ENCODE results near the gene SPTBN2. TPM values are rescaled to one million over a fixed set of nuclear protein-coding genes. Genes with fewer than 3 reads are reported as not detected.

Gene SPTBN2
- total and polyA plus RNA-seq, 4 donors: 34.6 to 88.2 (median 74.1) TPM

GRCh38 chr11:66719111-66719872 lies 9.7 kb downstream of the SPTBN2 start:
- H3K36me3 ChIP-seq (ENCODE audit: control insufficient read depth, insufficient read depth, low read length): peaks cover 56% of the 10 kb centered on the region
- H3K27me3 ChIP-seq (ENCODE audit: control insufficient read depth, insufficient read depth, low read length): no peaks in the 10 kb centered on the region
- H3K4me3 ChIP-seq (ENCODE audit: low read depth, low read length): no peak overlapping the region
- no peaks in the 10 kb centered on the region for H3K9me3 ChIP-seq (ENCODE audit: control insufficient read depth, insufficient read depth, low read length)
- no peak overlapping the region for H3K27ac ChIP-seq (ENCODE audit: low read depth, low read length)
- WGBS (ENCODE audit: insufficient coverage): 84% methylated on average over 8 of the region's 8 CpGs
- H3K4me1 ChIP-seq (ENCODE audit: control insufficient read depth, insufficient read depth, low read length): peaks cover 13% of the 10 kb centered on the region
- DNase-seq (ENCODE audit: low read depth in 4 of 6, low spot score in 6 of 6): no peak

DNA sequence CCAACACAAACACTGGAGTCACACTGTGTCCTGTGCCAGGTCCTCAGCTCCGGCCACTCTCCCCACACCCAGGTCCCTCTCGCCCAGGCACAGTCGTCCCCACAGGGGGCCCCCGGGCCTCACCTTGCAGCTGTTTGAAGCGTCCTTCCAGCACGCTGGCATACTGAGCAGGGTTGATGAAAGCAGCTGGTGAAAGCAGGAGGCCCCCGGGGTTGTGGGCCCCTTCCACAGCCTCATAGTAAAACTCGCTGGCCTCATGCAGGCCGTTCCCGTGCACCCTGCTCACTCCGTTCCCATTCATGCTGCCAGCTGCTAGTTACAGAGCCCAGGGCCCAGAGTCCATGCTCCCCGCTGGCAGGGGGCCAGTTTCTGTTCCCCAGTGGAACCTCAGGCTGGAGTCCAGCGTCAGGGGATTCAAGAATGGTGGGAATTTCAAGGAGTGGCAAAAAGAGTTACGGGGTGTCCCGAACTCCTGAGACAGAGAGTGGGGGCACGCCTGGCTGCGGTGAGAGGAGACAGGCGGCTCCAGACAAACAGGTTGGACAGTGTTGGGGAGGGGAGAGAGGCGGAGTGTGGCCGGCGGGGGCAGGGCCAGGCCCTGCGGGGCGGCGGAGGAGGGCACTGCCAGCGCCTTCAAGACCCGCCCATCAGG lies 10.6 kb downstream of the SPTBN2 start:
- WGBS (ENCODE audit: insufficient coverage): 43% methylated on average over 20 of the region's 26 CpGs
- Histone ChIP-seq H3K4me1 (ENCODE audit: control insufficient read depth, insufficient read depth, low read length) (peaks cover 13% of the 10 kb centered on the region), H3K36me3 (ENCODE audit: control insufficient read depth, insufficient read depth, low read length) (peaks cover 65% of the 10 kb centered on the region), H3K4me3 (ENCODE audit: low read depth, low read length) (no peak overlapping the region), H3K27ac (ENCODE audit: low read depth, low read length) (no peak overlapping the region), H3K9me3 (ENCODE audit: control insufficient read depth, insufficient read depth, low read length) (no peaks in the 10 kb centered on the region), H3K27me3 (ENCODE audit: control insufficient read depth, insufficient read depth, low read length) (no peaks in the 10 kb centered on the region)
- no peak for DNase-seq (ENCODE audit: low read depth in 4 of 6, low spot score in 6 of 6)

DNA sequence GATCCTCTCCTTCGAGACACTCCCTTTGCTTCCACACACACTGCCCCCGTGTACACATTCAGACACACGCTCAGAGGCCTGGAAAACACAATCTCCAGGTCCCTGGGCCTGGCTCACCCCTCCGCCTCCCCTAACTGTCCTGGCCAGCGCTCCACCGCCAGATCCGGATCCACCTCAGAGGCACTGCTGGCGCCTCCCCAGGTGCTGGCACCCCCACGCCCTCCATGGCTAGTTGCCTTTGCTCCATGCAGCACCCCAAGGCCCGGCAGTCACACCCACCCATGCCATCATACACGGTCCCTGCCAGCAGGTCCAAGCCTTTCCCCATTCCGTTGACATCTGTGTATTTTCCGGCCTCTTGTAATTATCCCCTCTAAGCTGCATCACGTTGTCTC lies 11.1 kb downstream of the SPTBN2 start:
- H3K9me3 ChIP-seq (ENCODE audit: control insufficient read depth, insufficient read depth, low read length): no peaks in the 10 kb centered on the region
- DNase-seq (ENCODE audit: low read depth in 4 of 6, low spot score in 6 of 6): no peak
- H3K27me3 ChIP-seq (ENCODE audit: control insufficient read depth, insufficient read depth, low read length): no peaks in the 10 kb centered on the region
- H3K36me3 ChIP-seq (ENCODE audit: control insufficient read depth, insufficient read depth, low read length): peaks cover 68% of the 10 kb centered on the region
- H3K4me1 ChIP-seq (ENCODE audit: control insufficient read depth, insufficient read depth, low read length): peaks cover 13% of the 10 kb centered on the region
- H3K4me3 ChIP-seq (ENCODE audit: low read depth, low read length): no peak overlapping the region
- H3K27ac ChIP-seq (ENCODE audit: low read depth, low read length): no peak overlapping the region
- whole genome bisulfite sequencing (ENCODE audit: insufficient coverage): 84% methylated on average over 14 of the region's 14 CpGs

GRCh38 chr11:66716996-66717395 lies 12.0 kb downstream of the SPTBN2 start:
- WGBS (ENCODE audit: insufficient coverage): 100% methylated on average over 1 of the region's 3 CpGs
- Histone ChIP-seq H3K27me3 (ENCODE audit: control insufficient read depth, insufficient read depth, low read length) (no peaks in the 10 kb centered on the region), H3K36me3 (ENCODE audit: control insufficient read depth, insufficient read depth, low read length) (peaks cover 72% of the 10 kb centered on the region), H3K4me3 (ENCODE audit: low read depth, low read length) (no peak overlapping the region), H3K4me1 (ENCODE audit: control insufficient read depth, insufficient read depth, low read length) (peaks cover 13% of the 10 kb centered on the region), H3K9me3 (ENCODE audit: control insufficient read depth, insufficient read depth, low read length) (no peaks in the 10 kb centered on the region), H3K27ac (ENCODE audit: low read depth, low read length) (no peak overlapping the region)
- DNase-seq (ENCODE audit: low read depth in 4 of 6, low spot score in 6 of 6): no peak

DNA sequence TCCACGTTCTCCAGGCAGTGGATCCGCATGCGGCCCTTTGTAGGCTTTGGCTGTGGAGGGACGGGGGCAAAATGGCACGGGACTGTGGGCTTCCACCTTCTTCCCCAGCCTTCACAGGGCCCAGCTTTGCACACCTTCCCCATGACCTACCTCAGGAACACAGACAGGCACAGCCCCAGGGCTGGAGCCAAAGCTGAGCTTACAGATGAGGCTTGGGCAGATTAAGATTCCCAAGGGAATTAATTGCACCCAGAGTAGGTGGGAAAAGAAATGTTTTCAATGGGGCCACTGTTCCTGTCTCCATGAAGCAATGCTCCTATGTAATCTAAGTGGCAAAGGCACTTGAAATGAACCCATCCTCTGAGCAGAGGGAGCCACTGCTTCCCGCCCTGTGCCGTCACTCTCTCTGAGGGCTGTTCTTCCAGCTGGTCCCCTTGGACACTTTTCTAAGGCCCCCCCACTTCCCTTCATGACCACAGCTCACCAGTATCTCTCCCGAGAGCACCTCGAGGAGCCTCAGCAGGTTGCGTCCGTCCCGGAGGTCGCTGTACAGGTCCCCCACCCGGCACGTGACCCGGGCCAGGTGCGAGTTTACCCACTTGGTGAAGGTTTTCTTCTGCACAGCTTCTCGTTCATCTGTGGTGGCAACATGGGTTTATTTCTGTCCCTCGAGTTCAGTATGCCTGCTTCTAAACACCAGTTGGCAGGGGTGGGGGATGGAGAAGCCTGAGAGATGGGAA lies 13.5 kb downstream of the SPTBN2 start:
- 93% methylated on average over 19 of the region's 19 CpGs for WGBS (ENCODE audit: insufficient coverage)
- Histone ChIP-seq H3K9me3 (ENCODE audit: control insufficient read depth, insufficient read depth, low read length) (no peaks in the 10 kb centered on the region), H3K4me1 (ENCODE audit: control insufficient read depth, insufficient read depth, low read length) (peaks cover 13% of the 10 kb centered on the region), H3K27me3 (ENCODE audit: control insufficient read depth, insufficient read depth, low read length) (no peaks in the 10 kb centered on the region), H3K36me3 (ENCODE audit: control insufficient read depth, insufficient read depth, low read length) (peaks cover 78% of the 10 kb centered on the region), H3K27ac (ENCODE audit: low read depth, low read length) (no peak overlapping the region), H3K4me3 (ENCODE audit: low read depth, low read length) (no peak overlapping the region)
- no peak for DNase-seq (ENCODE audit: low read depth in 4 of 6, low spot score in 6 of 6)

- Histone ChIP-seq H3K4me1 (ENCODE audit: control insufficient read depth, insufficient read depth, low read length) (peaks cover 13% of the 10 kb centered on the region), H3K27ac (ENCODE audit: low read depth, low read length) (no peak overlapping the region), H3K9me3 (ENCODE audit: control insufficient read depth, insufficient read depth, low read length) (no peaks in the 10 kb centered on the region), H3K27me3 (ENCODE audit: control insufficient read depth, insufficient read depth, low read length) (no peaks in the 10 kb centered on the region), H3K4me3 (ENCODE audit: low read depth, low read length) (no peak overlapping the region), H3K36me3 (ENCODE audit: control insufficient read depth, insufficient read depth, low read length) (peaks cover 75% of the 10 kb centered on the region)
- 87% methylated on average over 9 of the region's 12 CpGs for WGBS (ENCODE audit: insufficient coverage)
- DNase-seq (ENCODE audit: low read depth in 4 of 6, low spot score in 6 of 6): no peak
Observed at GRCh38 chr11:66713746-66714480, 15.1 kb downstream of the SPTBN2 start.

DNA sequence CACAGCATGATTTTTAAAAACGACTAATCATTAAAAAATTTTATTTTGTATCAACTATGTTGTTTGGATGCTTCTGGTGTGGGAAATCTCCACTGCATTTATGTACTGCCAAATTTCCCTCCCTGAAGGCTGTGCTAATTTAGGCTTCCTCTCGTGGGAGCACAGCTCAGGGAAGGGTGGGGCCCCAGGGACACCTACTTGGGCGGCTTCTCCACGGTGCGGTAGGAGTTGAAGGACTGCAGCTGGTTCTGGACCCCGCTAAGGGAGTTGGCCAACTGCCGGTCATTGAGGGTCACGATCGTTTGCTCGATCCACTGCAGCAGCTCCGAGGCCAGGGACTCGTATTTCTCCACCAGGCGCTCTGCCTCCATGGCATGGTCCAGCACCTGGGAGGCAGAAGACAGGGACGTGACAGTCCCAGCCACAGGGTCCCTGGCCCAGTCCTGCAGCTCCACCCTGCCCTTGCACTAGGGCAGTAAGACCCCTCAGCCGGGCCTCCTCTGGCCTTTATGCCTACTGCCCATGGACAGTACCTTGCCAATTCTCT lies 18.6 kb downstream of the SPTBN2 start:
- Histone ChIP-seq H3K4me3 (ENCODE audit: low read depth, low read length) (no peak overlapping the region), H3K27me3 (ENCODE audit: control insufficient read depth, insufficient read depth, low read length) (no peaks in the 10 kb centered on the region), H3K36me3 (ENCODE audit: control insufficient read depth, insufficient read depth, low read length) (peaks cover 84% of the 10 kb centered on the region), H3K4me1 (ENCODE audit: control insufficient read depth, insufficient read depth, low read length) (no peaks in the 10 kb centered on the region), H3K27ac (ENCODE audit: low read depth, low read length) (no peak overlapping the region), H3K9me3 (ENCODE audit: control insufficient read depth, insufficient read depth, low read length) (no peaks in the 10 kb centered on the region)
- DNase-seq (ENCODE audit: low read depth in 4 of 6, low spot score in 6 of 6): no peak
- WGBS (ENCODE audit: insufficient coverage): 91% methylated on average over 13 of the region's 15 CpGs

GRCh38 chr11:66708701-66709100 lies 20.3 kb downstream of the SPTBN2 start:
- H3K36me3 ChIP-seq (ENCODE audit: control insufficient read depth, insufficient read depth, low read length): peaks cover 82% of the 10 kb centered on the region
- H3K9me3 ChIP-seq (ENCODE audit: control insufficient read depth, insufficient read depth, low read length): no peaks in the 10 kb centered on the region
- no peak overlapping the region for H3K27ac ChIP-seq (ENCODE audit: low read depth, low read length)

DNA sequence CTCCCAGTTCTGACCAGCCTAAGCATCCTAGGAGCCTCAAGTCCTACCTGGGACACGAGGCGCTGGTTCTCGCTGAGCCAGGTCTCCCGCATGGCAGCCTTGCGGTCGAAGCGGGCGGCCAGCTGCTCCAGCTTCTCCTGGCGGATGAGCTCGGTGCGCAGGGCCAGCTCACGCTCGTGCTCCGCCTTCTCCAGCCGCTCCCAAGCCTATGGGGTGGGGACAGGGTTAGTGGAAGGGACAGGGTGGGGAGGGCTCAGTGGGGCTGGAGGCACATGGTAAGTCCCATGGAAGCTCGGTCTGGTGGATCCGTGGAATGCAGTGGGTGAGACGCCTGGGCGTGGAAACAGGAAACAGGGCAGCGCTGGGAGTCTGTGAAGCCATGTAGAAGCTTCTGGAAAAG lies 20.9 kb downstream of the SPTBN2 start:
- H3K27ac ChIP-seq (ENCODE audit: low read depth, low read length): no peak overlapping the region
- no peaks in the 10 kb centered on the region for H3K27me3 ChIP-seq (ENCODE audit: control insufficient read depth, insufficient read depth, low read length)
- peaks cover 80% of the 10 kb centered on the region for H3K36me3 ChIP-seq (ENCODE audit: control insufficient read depth, insufficient read depth, low read length)
- no peak for DNase-seq (ENCODE audit: low read depth in 4 of 6, low spot score in 6 of 6)
- WGBS (ENCODE audit: insufficient coverage): 89% methylated on average over 11 of the region's 20 CpGs
- no peaks in the 10 kb centered on the region for H3K4me1 ChIP-seq (ENCODE audit: control insufficient read depth, insufficient read depth, low read length)
- H3K9me3 ChIP-seq (ENCODE audit: control insufficient read depth, insufficient read depth, low read length): no peaks in the 10 kb centered on the region
- no peak overlapping the region for H3K4me3 ChIP-seq (ENCODE audit: low read depth, low read length)

More at GRCh38 chr11:66708701-66709100, 20.3 kb downstream of the SPTBN2 start:
- no peaks in the 10 kb centered on the region for H3K4me1 ChIP-seq (ENCODE audit: control insufficient read depth, insufficient read depth, low read length)
- no peaks in the 10 kb centered on the region for H3K27me3 ChIP-seq (ENCODE audit: control insufficient read depth, insufficient read depth, low read length)
- 92% methylated on average over 14 of the region's 14 CpGs for WGBS (ENCODE audit: insufficient coverage)
- H3K4me3 ChIP-seq (ENCODE audit: low read depth, low read length): no peak overlapping the region
- no peak for DNase-seq (ENCODE audit: low read depth in 4 of 6, low spot score in 6 of 6)

All from spinal cord (tissue), 10 donors.